Lung microvascular endothelial cell (primary cell): ENCODE measurements around the gene TUBB1. TPM values are rescaled to one million over a fixed set of nuclear protein-coding genes. Genes with fewer than 3 reads are reported as not detected.

Source experiments
- total RNA-seq: library from RNA; depleted of rRNA; stranded (reverse); fragments of >200 nt; gene quantifications from 2 replicates; pipeline ENCODE4 v1.2.1, GENCODE V29; 2014

The TUBB1 gene
- total RNA-seq, 1 donor from 2014 or later, result not detected

Other genes with a start within 250 kb of the TUBB1 start
- gene GNAS-AS1, start 168.5 kb upstream of the TUBB1 start, total RNA-seq, result 0.22 TPM in 1 of 2 replicates, not detected in the other
- gene GNAS, start 166.7 kb upstream of the TUBB1 start, total RNA-seq, result 261 and 375 TPM in 2 replicates
- gene NELFCD, start 38.2 kb upstream of the TUBB1 start, total RNA-seq, result 43.8 and 51.0 TPM in 2 replicates
- gene CTSZ, start 12.2 kb upstream of the TUBB1 start, total RNA-seq, result 203 and 287 TPM in 2 replicates
- 41.6 and 80.0 TPM in 2 replicates for gene ATP5F1E, start 12.9 kb downstream of the TUBB1 start, total RNA-seq
- 71.5 and 86.5 TPM in 2 replicates for gene PRELID3B, start 23.4 kb downstream of the TUBB1 start, total RNA-seq
- gene ZNF831, start 144.4 kb downstream of the TUBB1 start, total RNA-seq, result under 0.01 and 0.20 TPM in 2 replicates